ENCODE results near the gene MTMR10.

MTMR10 gene

DNA sequence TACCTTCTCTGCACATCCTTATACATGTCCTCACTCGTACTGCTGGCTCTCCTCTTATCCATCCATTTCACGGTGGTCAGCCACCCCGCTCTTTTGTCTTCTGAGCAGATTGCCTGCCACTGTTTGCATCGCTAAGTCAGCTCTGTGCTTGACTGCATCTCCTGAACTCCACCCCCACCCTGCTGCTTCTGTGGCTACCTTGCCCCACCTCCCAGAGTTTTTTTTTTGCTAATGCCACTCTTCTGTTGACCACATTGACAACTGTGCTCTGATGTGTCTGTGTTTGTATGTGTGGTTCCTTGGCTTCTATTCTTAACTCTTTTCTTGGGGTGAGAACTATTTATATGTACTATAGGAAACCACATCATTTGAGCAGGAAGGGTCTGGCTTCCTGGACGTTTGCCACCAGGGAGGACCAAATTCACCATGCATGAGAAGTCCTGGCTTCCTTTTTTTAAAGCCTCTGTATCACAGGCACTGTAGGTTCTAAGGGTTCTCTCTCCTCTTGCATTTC, 12.8 kb upstream of the MTMR10 start:
- Histone ChIP-seq H3K9me3 (ENCODE audit: low read length) (no peaks in the 10 kb centered on the region), H3K27me3 (ENCODE audit: insufficient read depth, low read length) (no peaks in the 10 kb centered on the region), H2AFZ (ENCODE audit: low read depth, low read length) (peak overlapping the region; percentile 33), H3K4me3 (ENCODE audit: low read length) (no peak overlapping the region), H3K36me3 (ENCODE audit: insufficient read depth, low read length) (no peaks in the 10 kb centered on the region), H3K4me1 (ENCODE audit: insufficient read depth, low read length) (peaks cover 7% of the 10 kb centered on the region)

DNA sequence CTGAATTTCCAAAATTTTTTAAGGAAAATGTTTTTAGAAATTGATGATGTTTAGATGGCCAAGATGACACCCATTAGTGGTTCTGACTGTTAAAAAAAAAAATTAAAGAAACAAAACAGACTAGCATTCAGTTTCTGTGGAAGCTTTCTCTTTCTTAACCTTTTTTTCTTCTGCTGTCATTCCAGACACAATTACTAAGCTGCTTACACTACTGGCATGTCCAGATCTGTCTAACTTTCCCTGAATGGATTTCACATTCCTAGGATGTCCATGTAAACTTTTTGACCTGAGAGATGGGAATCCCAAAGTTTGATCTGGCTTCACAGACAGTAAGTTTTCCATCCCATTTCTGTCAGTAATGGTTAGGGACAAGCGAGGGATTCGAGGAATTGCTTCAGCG, 10.3 kb upstream of the MTMR10 start:
- no peak overlapping the region for H3K4me3 ChIP-seq (ENCODE audit: low read length)
- H3K4me1 ChIP-seq (ENCODE audit: insufficient read depth, low read length), result peaks cover 7% of the 10 kb centered on the region
- no peak overlapping the region for H2AFZ ChIP-seq (ENCODE audit: low read depth, low read length)
- no peaks in the 10 kb centered on the region for H3K36me3 ChIP-seq (ENCODE audit: insufficient read depth, low read length)
- peaks cover 3% of the 10 kb centered on the region for H3K9me3 ChIP-seq (ENCODE audit: low read length)
- H3K27me3 ChIP-seq (ENCODE audit: insufficient read depth, low read length), result peaks cover 2% of the 10 kb centered on the region

DNA sequence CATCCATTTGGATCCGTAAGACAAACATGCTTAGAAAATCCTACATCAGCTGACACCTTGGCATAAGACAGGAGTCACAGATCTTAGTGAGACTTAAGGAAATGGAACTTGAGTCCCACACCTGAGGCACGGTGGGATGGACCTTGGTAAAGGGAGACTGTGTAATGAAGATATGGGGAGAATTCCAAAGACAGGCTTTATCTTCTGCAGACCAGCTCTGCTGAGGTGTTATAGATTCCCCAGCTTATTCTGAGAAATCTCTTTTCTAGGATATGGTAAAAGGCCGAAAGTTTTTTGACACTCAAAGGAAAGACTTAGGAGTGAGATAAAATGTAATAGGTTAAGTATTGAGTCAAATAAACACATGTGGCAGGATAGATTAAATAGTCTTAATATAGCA, 8.3 kb upstream of the MTMR10 start:
- peaks cover 3% of the 10 kb centered on the region for H3K4me1 ChIP-seq (ENCODE audit: insufficient read depth, low read length)

DNA sequence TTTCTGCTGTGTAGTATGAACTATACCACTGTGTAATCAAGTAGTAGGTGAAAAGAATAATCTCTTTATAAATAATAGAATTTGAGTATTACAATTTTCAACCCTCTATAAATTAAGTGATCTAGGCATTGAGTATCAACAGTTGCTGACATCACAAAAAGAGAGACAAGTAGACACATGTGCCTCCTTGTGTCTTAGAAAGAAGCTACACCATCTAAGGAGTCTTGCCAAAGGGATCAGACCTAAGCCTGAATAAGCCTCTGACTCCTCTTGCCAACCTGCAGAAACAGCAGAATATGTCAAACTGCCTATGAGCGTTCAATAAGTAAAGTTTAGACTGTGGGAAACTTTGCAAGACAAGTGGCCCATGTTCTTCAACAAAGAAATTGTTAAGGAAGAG, 5.8 kb upstream of the MTMR10 start:
- Histone ChIP-seq H2AFZ (ENCODE audit: low read depth, low read length) (no peak overlapping the region), H3K4me3 (ENCODE audit: low read length) (no peak overlapping the region), H3K27me3 (ENCODE audit: insufficient read depth, low read length) (peaks cover 2% of the 10 kb centered on the region), H3K36me3 (ENCODE audit: insufficient read depth, low read length) (no peaks in the 10 kb centered on the region), H3K4me1 (ENCODE audit: insufficient read depth, low read length) (peaks cover 2% of the 10 kb centered on the region), H3K9me3 (ENCODE audit: low read length) (peaks cover 3% of the 10 kb centered on the region)

More for the DNA sequence above, 8.3 kb upstream of the MTMR10 start:
- peaks cover 3% of the 10 kb centered on the region for H3K9me3 ChIP-seq (ENCODE audit: low read length)
- no peaks in the 10 kb centered on the region for H3K36me3 ChIP-seq (ENCODE audit: insufficient read depth, low read length)
- H3K27me3 ChIP-seq (ENCODE audit: insufficient read depth, low read length), result peaks cover 2% of the 10 kb centered on the region
- no peak overlapping the region for H3K4me3 ChIP-seq (ENCODE audit: low read length)
- H2AFZ ChIP-seq (ENCODE audit: low read depth, low read length), result no peak overlapping the region

DNA sequence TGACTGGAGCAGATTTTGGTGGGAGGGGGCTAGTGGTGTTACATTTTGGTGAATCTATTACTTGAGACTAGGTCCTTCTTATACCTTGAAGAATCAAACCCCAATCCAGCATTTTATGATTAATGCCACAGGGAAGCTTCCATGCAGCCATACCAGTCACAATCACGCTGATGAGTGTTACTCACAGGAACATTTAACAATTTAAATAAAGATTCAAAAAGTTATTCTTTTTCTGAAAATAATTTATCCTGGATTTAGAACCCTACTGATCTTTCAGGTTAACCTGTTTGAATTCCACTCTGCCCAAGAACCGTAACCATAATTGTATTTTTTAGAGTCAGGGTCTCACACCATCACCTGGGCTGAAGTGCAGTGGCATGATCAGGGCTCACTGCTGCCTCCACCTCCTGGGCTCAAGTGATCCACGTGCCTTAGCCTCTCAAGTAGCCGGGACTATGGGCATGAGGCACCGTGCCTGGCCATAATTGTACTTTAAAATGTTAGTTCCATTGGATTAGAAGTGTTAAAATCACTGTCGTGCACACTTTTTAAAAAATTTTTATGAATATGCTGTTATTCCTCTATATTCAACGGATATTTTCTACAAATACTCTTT, 929 bp upstream of the MTMR10 start:
- Histone ChIP-seq H3K4me1 (ENCODE audit: insufficient read depth, low read length) (peaks cover 14% of the 10 kb centered on the region), H2AFZ (ENCODE audit: low read depth, low read length) (peak overlapping the region; percentile 77), H3K4me3 (ENCODE audit: low read length) (peak overlapping the region; percentile 74), H3K36me3 (ENCODE audit: insufficient read depth, low read length) (no peaks in the 10 kb centered on the region), H3K9me3 (ENCODE audit: low read length) (no peaks in the 10 kb centered on the region), H3K27me3 (ENCODE audit: insufficient read depth, low read length) (no peaks in the 10 kb centered on the region)

DNA sequence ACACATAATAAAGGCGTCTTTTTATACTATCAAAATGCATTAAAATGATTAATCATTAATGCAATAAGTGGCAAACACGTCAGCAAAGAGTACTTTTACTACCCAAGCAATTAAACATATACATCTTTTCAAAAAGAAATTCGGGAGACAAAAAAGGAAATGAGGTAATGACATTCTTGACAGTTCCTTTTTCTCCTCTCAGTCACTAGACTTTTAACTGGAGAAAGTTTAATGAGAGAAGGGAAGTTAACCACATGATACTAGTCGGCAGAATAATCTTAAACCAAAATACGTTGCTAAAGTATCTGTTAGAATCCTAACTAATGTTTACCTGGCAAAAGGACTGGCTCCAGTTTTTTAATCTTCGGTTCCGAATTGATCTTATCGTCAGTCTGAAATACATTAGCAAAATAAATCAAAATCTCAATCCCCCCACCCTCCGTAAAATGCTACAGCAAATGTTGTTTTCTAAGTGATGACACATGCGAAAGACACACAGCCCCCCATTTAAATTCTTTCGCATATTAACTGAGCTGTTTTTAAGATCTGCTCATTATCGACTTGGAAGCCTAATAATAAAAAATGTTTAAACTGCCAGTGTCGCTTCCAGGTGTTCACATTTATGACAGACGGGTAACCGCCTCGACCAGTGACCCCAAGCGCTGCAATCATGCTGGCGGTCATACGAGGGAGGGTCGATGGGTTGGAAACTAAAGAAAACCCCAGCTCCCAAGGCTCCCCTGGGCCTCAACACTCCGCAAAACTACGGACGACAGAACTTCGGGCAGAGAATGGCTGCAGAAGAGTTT, 778 bp downstream of the MTMR10 start:
- H3K4me3 ChIP-seq (ENCODE audit: low read length), result peak overlapping the region; percentile 74
- H2AFZ ChIP-seq (ENCODE audit: low read depth, low read length), result peak overlapping the region; percentile 77
- H3K36me3 ChIP-seq (ENCODE audit: insufficient read depth, low read length), result peaks cover 10% of the 10 kb centered on the region
- H3K4me1 ChIP-seq (ENCODE audit: insufficient read depth, low read length), result peaks cover 14% of the 10 kb centered on the region
- H3K27me3 ChIP-seq (ENCODE audit: insufficient read depth, low read length), result no peaks in the 10 kb centered on the region
- no peaks in the 10 kb centered on the region for H3K9me3 ChIP-seq (ENCODE audit: low read length)

DNA sequence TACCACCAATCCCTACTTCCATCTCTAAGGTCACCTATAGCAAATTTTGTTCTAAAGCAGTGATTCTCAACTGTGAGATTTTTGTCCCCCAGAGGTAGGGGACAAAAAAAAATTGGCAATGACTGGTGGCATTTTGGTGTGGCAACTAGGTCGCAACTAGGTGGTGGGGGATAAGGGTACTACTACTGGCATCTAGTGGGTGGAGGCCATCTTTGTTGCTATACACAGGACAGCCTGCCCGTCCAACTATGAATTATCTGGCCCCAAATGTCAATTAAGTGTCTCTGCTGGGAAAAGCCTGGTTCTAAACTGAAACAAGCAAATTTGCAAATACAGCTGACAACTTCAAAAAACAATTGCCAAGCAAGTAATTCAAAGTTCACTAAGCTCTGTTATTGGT, 1.4 kb downstream of the MTMR10 start:
- Histone ChIP-seq H3K27me3 (ENCODE audit: insufficient read depth, low read length) (no peaks in the 10 kb centered on the region), H3K4me3 (ENCODE audit: low read length) (peak overlapping the region; percentile 74), H3K36me3 (ENCODE audit: insufficient read depth, low read length) (peaks cover 14% of the 10 kb centered on the region), H3K9me3 (ENCODE audit: low read length) (no peaks in the 10 kb centered on the region), H3K4me1 (ENCODE audit: insufficient read depth, low read length) (peaks cover 20% of the 10 kb centered on the region), H2AFZ (ENCODE audit: low read depth, low read length) (peak overlapping the region; percentile 77)

DNA sequence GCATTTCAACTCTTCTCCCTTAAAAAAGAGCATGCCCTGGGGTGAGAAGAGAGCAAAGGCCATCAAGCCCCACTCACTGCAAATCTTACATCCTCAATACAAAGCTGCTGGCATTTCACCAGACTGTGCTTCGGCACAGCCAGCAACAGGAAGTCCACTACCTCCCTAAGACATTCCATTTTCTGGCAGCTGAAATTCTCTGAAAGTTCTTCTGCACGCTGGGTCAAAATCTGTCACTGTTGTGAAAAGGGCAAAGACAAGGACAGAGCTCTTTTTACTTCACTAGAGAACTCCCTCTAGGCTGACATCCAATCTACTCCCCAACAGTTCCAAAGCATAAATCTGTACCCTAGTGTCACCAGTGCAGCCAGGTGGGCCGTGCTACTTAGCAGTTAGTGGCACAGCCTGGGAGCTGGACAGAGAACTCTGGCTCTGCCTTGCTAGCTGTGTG, 6.3 kb downstream of the MTMR10 start:
- H3K9me3 ChIP-seq (ENCODE audit: low read length), result no peaks in the 10 kb centered on the region
- H3K4me3 ChIP-seq (ENCODE audit: low read length), result no peak overlapping the region
- H3K4me1 ChIP-seq (ENCODE audit: insufficient read depth, low read length), result peaks cover 17% of the 10 kb centered on the region
- peaks cover 14% of the 10 kb centered on the region for H3K36me3 ChIP-seq (ENCODE audit: insufficient read depth, low read length)
- no peak overlapping the region for H2AFZ ChIP-seq (ENCODE audit: low read depth, low read length)
- H3K27me3 ChIP-seq (ENCODE audit: insufficient read depth, low read length), result no peaks in the 10 kb centered on the region

DNA sequence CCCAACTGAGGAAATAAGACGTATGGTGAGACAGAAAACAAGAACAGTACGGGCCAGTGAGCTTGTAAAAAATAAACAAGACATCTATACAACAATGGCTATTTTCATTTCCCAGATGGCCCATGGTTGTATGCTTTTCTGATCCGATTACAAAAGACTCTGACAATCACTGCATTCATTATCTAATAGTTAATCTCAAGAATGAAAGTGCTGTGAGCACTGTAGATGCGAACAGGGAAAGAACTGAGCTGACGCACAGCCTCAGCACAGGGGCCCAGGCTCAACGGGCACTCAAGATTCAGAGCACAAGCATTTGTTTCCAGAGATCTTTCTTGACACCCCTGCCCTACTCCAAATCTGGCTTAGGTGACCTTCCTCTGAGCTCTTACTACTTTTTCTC, 6.9 kb downstream of the MTMR10 start:
- Histone ChIP-seq H3K9me3 (ENCODE audit: low read length) (no peaks in the 10 kb centered on the region), H2AFZ (ENCODE audit: low read depth, low read length) (no peak overlapping the region), H3K36me3 (ENCODE audit: insufficient read depth, low read length) (peaks cover 14% of the 10 kb centered on the region), H3K27me3 (ENCODE audit: insufficient read depth, low read length) (no peaks in the 10 kb centered on the region), H3K4me1 (ENCODE audit: insufficient read depth, low read length) (peaks cover 13% of the 10 kb centered on the region), H3K4me3 (ENCODE audit: low read length) (no peak overlapping the region)

DNA sequence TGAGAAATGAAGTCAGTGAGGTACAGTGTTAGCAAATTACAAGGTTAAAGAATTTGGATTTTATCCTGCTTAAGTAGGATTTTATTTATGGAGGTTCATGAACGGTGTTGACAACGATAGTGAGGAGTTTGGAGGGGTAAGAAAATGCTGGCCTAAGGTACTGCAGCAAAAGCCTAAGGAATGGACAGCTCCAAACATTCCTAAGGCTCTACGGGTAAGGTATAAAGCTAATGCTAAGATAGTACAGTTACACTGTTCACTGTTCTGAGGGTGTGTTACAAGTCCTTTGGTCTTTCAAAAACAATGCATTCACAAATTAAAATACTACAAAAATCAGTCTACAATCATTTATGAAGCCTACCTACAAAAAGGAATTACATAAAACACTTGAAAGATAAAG, 7.3 kb downstream of the MTMR10 start:
- H3K36me3 ChIP-seq (ENCODE audit: insufficient read depth, low read length), result peaks cover 14% of the 10 kb centered on the region

DNA sequence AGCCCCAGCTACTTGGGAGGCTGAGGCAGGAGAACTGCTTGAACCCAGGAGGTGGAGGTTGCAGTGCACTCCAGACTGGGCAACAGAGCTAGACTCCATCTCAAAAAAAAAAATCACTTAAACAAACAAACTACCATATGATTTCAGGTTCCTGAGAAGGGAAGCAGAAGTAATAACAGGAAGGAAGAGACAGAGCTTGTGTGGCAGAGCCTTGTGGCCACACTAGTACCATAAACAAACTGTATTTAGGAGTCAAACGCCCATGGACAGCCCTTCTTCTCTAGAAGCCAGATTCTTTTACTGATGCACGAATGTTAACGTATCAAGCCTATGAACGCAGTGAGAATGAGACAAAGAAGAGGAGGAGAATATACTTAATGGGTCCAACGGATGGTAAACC, 12.0 kb downstream of the MTMR10 start:
- peaks cover 7% of the 10 kb centered on the region for H3K36me3 ChIP-seq (ENCODE audit: insufficient read depth, low read length)
- H3K4me1 ChIP-seq (ENCODE audit: insufficient read depth, low read length), result peaks cover 1% of the 10 kb centered on the region
- H3K27me3 ChIP-seq (ENCODE audit: insufficient read depth, low read length), result no peaks in the 10 kb centered on the region
- H2AFZ ChIP-seq (ENCODE audit: low read depth, low read length), result no peak overlapping the region
- no peaks in the 10 kb centered on the region for H3K9me3 ChIP-seq (ENCODE audit: low read length)
- H3K4me3 ChIP-seq (ENCODE audit: low read length), result no peak overlapping the region

More for the DNA sequence above, 7.3 kb downstream of the MTMR10 start:
- H3K4me1 ChIP-seq (ENCODE audit: insufficient read depth, low read length), result peaks cover 13% of the 10 kb centered on the region
- no peak overlapping the region for H2AFZ ChIP-seq (ENCODE audit: low read depth, low read length)
- H3K9me3 ChIP-seq (ENCODE audit: low read length), result no peaks in the 10 kb centered on the region
- no peak overlapping the region for H3K4me3 ChIP-seq (ENCODE audit: low read length)
- H3K27me3 ChIP-seq (ENCODE audit: insufficient read depth, low read length), result no peaks in the 10 kb centered on the region

DNA sequence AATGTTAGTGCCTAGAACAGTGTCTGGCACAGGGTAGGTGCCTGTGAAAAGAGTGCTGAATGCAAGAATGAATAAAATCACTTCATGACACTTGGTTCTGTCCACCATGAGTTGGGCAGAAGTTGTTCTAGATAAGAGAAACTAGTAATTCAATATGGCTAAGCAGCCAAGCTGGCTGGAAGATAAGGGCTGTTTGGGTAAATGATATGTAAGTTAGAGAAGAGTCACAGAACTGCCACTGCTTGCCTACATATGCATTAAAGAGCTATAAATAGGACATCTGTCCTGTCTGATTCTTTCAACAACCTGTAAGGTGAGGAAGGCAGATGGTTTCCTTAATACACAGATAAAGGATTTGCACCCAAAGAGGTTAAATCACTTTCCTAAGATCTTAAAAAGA, 13.1 kb downstream of the MTMR10 start:
- H3K36me3 ChIP-seq (ENCODE audit: insufficient read depth, low read length), result peaks cover 18% of the 10 kb centered on the region
- H3K4me1 ChIP-seq (ENCODE audit: insufficient read depth, low read length), result no peaks in the 10 kb centered on the region
- H2AFZ ChIP-seq (ENCODE audit: low read depth, low read length), result no peak overlapping the region
- H3K9me3 ChIP-seq (ENCODE audit: low read length), result no peaks in the 10 kb centered on the region
- no peaks in the 10 kb centered on the region for H3K27me3 ChIP-seq (ENCODE audit: insufficient read depth, low read length)
- H3K4me3 ChIP-seq (ENCODE audit: low read length), result no peak overlapping the region

DNA sequence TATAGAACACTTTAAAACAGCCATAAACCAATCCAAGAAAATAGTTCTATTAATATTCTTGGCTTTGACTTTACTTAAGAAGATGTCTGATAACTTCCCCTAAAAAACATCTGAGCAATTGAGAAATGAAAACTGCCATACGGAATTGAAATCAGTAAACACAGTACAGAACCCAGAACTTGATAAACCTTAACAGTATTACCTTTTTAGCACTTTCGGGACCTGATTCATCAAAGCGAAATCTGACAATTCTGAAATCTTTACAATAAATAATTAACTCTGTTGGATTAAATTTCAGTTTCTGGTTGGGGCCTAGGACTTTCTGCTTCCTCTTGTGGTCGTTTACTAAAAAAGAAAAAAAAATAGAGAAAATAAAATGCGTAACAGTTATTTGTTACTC, 17.3 kb downstream of the MTMR10 start:
- H3K27me3 ChIP-seq (ENCODE audit: insufficient read depth, low read length), result no peaks in the 10 kb centered on the region
- H3K4me3 ChIP-seq (ENCODE audit: low read length), result no peak overlapping the region
- H3K9me3 ChIP-seq (ENCODE audit: low read length), result no peaks in the 10 kb centered on the region
- peaks cover 30% of the 10 kb centered on the region for H3K36me3 ChIP-seq (ENCODE audit: insufficient read depth, low read length)
- H2AFZ ChIP-seq (ENCODE audit: low read depth, low read length), result no peak overlapping the region
- no peaks in the 10 kb centered on the region for H3K4me1 ChIP-seq (ENCODE audit: insufficient read depth, low read length)

All from neuron (in vitro differentiated cells).